Measurements from ENCODE around the gene ADGRD1.
"Not testable (repeated sequence)": the region's sequence is repeated elsewhere in the genome, so short reads cannot be mapped to it uniquely, and the experiment has no call there.

Gene ADGRD1

DNA sequence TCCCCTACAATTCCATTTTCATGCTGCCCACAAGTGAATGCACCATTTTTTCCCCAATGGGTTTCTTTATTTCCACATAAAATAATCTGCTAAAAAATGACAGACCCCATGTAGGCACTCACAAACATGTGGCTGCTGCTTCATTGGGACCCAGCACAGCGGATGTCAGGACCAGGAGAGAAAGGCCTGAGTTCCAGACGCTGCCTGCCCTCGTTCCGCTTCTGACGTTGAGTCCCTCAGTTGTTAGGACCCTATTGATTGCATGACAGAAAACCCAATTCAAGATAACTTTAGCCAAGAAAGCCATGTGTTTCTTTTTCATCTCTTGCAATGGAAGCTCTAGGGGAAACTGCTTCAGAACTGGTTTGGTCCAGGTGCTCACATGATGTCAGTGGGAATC, 34.6 kb downstream of the ADGRD1 start:
- no peak for DNase-seq

DNA sequence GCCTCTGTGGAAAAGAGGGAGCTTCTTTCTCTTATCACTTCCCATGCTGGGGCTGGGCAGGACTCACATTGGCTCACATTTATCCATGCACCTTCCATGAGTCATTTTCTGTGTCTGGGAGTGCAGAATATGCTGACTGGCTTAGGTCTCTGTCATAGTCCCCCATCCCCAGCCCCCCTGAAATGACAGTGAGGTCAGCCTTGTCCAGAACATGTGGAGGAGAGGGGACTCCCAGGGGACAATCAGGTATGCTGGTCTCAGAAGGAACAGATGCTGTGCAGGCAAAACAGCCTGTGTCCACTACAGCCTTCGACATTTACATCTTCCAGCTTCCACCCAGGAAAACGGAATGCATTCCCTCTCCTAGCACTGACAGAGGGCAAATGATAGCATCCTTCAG, 35.0 kb downstream of the ADGRD1 start:
- DNase-seq: no peak

DNA sequence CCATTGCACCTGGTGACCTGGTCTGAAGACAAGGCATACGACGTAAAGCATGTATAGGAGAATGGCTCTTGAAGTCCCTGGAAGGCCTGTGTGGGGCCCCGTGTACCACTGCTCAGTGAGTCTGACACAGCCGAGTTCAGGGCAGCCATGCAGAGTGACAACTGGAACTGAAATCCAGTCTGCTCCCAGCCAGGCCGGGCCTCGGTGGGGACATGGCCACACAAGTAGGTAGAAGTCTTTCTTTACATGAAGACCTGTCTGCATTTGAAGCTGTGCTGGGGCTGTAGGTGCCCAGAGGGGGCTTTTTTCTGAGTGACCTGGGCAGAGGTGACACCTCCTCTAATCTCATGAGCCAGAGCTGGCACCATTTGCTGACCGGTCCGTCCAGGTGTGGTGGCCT, 35.7 kb downstream of the ADGRD1 start:
- DNase-seq: no peak

GRCh38 chr12:130990034-130990433, 36.3 kb downstream of the ADGRD1 start:
- DNase-seq: no peak

DNA sequence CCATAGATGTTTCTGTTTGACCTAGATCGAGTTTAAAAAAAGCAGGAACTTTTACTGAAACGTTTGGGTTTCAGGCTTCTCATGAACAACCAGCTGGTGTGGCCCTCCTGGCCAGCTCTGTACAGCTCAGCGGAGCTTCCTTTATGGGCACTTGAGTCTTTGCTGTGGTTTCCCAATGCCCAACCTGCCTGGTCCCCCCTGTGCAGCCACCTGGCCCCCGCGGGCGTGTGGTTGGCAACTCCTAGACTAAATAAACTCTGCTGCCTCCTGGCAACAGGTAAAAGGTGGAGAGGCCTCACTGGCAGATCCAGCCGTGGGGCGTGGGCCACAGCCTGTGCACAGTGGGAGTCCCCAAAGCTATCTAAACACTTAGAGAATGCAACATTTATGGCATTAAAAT, 38.7 kb downstream of the ADGRD1 start:
- DNase-seq: no peak

DNA sequence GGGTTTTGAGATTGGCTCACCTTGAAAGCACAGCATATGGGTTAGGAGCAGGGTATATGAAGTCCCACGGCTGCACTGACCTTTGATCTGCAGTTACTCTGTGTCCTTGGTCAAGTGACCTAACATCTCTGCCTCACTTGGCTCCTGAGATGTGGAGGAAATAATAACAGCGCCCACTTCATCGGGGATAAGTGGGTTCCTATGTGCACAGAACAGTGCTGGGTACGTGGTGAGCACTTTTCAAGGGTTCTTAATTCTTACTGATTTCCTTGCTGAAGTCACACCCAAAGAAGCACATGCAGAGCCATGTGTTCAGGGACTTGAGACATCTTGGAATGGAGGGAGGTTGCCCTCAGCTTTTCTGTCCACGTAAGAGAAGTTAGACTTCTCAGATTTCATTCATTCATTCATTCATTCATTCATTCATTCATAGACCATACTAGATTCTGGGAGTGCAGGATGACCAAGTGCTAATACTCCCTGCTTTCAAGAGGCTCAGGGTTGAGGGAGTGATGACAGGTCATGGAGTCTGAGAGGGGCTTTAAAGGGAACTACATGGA, 39.4 kb downstream of the ADGRD1 start:
- no peak for DNase-seq

DNA sequence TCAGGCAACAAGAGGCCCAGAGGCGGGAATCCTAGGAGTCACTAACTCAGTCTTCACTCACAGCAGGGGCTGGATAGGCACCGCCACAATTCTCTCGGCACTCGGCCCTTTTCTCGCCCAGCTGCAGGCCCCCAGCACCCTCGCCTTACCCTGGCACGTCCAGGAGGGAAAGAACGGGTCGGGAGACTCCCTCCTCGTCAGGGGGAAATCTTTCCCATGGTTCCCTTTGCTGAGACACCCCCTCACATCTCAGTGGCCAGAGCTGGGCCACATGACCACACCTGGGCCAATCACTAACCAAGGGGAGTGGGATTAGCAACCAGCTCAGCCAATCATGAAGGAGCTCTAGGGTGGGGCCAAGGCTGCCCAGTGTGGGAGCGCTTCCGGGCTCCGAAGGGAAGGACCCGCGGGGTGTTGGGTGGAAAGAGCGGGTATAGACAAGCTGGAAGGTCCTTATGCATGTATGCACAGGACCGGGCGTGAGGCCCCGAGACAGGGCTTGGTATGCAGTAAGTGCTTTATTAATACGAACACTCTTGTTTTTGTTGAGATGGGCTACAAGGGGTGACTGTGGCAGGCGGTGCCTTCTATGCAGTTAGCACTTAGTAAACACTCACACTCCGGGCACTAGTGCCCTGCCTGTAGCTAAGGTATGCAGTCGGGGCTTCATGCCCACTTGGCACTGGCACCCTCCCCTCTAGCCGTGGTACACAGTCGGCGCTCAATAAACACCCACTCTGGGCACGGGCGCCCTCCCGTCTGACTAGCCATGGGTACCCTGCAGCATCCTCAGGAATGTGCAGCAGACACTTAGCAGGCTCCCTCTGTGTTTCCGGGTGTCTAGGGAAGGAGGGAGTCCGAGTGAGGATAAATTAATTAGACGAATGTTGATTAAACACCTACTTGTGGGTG, 40.3 kb downstream of the ADGRD1 start:
- no peak for DNase-seq

- DNase-seq: no peak
Measured at GRCh38 chr12:130994821-130995375, 41.2 kb downstream of the ADGRD1 start.

DNA sequence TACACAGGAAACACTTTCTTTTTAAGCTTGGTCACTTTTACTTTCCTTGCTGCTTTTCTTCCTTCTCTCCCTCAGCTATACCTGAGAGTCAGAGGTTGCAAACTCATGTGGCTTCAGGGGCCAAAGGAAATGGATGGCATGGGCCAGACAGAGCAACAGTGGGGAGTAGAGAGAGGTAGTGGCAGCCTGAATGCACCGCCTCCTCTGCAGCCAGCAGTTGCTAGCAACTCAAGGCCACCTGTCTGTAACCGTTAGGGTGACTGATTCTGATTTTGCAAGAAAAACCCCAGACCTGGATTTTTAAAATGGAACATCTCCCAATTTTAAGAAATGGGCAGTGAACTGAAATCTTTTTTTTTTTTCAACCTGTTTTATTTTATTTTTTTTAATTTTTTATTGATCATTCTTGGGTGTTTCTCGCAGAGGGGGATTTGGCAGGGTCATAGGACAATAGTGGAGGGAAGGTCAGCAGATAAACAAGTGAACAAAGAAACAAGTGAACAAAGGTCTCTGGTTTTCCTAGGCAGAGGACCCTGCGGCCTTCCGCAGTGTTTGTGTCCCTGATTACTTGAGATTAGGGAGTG, 41.8 kb downstream of the ADGRD1 start:
- not testable (repeated sequence) for DNase-seq

GRCh38 chr12:130998136-130998535, 44.4 kb downstream of the ADGRD1 start:
- DNase-seq: no peak

- DNase-seq: no peak
Measured at GRCh38 chr12:131000000-131000486, 46.3 kb downstream of the ADGRD1 start.

DNA sequence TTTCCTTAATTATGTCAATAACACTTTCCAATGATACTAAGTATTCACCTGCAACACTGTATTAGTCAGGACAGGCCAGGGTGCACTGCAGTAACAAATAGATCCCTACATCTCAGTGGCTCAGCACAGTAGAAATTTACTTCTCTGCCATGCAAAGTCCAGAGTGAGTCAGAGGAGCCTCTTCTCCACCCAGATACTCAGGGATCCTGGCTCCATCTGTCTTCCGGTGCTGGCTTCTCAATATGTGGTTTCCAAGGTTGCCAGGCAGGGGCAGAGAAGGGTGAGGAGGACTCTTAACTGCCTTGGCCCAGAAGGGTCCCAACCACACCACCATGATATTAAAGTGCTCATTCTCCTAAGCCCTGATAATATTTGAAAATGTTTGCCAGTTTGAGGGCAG, 47.8 kb downstream of the ADGRD1 start:
- DNase-seq: no peak

DNA sequence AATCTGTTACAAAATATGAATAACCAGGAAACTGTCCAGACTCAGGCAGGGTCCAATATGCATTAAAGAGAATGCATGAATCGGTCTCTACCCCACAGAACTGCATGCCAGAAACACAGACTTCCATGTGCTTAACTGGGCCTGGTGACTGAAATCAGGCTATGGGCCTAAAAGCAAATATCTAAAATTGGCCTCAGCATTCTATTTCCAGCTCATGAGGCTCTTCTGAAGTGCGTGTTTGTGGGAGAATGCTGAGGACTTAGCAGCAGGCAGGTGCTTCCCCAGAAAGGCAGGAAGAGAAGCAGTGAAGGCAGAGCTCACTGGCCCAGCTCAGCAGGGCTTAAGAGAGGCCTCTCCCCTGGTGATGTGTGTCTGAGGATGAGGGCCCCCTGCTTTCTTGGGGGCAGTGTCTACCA, 48.5 kb downstream of the ADGRD1 start:
- no peak for DNase-seq

DNA sequence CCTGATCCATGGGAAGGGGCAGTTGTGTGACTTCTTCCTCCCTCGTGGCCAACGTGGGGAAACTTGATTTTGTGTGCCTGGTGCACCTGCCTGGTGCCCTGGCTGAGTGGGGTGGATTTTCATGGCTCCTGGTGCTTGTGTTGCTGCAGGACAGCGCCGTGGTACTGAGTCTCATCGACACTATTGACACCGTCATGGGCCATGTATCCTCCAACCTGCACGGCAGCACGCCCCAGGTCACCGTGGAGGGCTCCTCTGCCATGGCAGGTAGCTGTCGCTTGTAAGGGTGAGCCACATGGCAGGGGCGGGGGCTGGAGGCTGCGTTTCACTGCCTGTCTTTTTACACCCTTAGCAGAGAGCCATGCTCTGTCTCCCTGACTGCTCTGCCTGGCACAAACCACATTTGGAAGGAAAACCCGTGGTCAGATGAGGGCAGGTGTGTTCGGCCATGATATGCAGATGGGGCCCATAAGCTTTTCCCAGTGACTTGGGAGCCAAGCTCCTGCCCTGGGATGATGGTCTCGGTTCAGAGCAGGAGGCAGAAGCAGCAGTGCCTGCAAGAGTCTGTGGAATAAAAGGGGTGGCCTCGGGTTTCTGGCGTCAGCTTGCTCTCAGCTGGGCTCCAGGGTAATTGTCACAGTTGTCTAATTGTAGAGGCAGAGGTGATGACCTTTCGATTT, 49.5 kb downstream of the ADGRD1 start:
- no peak for DNase-seq

GRCh38 chr12:131003716-131004045, 50.0 kb downstream of the ADGRD1 start:
- no peak for DNase-seq

- no peak for DNase-seq
Measured at GRCh38 chr12:131004166-131004565, 50.5 kb downstream of the ADGRD1 start.

DNA sequence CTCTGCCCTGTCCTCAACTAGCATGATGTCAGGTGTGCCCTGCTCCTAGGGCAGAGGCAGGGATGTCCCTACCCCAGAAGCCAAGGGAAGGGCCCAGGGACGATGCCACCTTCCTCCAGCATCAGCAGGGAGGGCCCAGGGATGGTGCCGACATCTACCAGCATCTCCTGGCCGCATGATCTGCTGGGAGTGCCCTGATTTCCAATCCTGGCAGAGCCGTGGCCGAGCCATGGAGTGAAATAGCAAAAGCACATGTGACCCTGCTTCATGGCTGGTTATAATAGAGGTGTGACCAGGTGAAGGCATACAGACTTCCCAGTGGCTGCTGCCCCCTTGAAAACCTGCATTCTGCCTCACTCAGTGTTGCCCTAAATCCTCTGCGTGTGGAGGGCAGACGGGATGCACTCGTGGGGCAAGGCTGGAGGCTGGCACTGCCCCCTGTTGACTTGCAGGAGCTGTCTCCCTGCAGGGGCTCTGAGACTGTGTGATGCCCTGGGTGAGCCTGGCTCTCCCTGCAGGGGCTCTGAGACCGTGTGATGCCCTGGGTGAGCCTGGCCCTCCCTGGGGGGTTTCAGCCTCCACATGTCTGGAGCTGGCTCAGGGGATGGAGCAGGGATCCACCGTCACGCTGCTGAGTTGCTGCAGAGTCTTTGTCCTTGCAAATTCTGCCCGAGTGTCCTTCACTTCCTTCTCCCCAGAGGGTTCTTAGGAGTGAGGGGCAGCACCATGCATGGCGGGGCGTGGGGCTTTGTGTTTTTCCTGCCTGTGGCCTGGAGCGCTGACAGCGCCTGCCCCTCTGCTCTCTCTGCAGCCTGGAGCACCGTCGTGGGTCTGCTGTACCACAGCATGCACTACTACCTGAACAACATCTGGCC, 51.7 kb downstream of the ADGRD1 start:
- DNase-seq: no peak

DNA sequence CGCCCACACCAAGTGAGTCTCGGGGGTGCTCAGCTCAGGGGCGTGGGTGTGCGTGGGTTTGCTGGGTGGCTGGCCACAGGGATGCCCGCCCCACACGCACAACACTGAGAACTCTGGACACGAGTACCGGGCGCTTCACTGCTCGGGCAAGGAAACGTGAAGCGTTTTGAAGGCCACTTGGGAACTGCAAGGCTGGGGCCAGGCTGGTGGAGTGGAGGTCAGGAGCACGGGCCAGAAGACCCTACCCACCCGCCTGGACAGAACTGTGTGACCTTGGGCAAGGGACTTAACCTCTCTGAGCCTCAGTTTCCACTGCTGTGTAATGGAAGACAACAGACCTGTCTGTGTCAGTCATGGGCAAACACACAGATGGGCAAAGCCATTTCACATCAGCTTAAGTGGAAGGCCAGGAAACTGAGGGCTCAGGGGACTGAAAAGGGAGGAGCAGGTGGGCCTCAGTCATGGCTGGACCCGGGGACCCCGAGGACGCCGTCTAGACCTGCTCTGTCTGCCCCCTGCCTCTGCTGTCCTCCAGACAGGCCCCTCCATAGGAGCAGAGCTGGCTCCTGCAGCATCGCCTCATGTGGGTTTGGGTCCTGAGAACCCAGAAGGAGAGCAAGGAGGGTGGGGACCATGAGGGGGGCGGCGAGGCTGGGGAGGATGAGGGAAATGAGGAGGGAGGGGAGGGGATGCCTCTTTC, 52.5 kb downstream of the ADGRD1 start:
- DNase-seq: no peak

DNA sequence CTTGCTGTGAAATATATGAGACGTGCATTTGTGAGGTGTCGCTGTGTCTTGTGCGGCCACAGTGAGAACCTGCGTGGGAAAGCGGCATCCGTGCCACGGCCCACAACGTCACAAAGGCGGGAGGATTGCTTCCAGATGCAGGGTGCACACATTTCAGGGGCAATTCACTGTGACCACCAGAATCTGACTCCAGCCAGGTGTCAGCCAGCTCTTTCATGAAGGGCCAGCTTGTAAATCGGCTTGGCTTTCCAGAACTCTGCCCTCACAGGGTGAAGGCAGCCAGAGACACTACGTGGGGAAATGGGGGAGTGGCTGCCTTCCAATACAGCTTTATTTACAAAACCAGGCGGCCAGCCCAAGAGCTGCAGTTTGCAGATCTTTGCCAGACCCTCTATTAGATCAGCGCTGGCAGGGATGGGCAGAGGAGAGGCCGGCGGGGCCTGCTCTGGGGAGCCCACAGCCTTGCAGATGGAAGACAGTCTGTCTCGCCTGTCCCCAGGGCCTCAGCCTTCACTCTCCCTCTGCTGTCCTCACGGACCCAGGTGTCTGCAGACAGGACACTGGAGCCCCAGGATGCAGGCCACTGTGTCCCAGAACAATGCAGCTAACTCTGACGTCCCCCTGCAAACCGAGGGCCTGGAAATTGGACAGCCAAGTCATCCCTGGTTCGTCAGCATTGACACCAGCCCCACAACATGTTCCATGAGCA, 53.5 kb downstream of the ADGRD1 start:
- DNase-seq: peak in 9 of 14 donors; percentile 2 to 64 (median 16)

DNA sequence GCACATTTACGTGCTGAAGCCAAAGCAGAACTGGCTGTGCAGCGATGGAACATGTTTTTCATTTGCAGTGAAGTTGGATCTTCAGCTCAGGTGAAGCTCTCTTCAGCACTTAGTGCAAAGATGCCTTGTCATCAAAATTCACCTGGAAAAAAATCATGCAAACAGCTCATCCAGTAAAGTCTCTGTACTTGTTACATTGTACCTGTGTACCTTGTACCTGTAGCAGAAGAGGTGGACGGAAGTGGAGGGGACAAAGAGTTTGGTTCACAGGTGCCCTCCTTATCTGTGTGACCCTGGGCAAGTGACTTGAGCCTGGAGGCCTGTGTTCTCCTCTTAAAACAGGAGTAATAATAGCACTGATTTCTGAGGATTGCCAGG, 54.0 kb downstream of the ADGRD1 start:
- DNase-seq: no peak

Data from C1 segment of cervical spinal cord (tissue), 14 donors.